ENCODE results near the gene ATP5PB. TPM values are rescaled to one million over a fixed set of nuclear protein-coding genes. Genes with fewer than 3 reads are reported as not detected.

Gene ATP5PB
- total RNA-seq, 1 donor = 203 TPM

- Histone ChIP-seq H2AFZ (ENCODE audit: low read length) (no peak overlapping the region), H3K79me2 (ENCODE audit: insufficient read depth, low read length) (no peaks in the 10 kb centered on the region), H3K36me3 (ENCODE audit: insufficient read depth, low read length) (no peaks in the 10 kb centered on the region), H3K4me1 (ENCODE audit: insufficient read depth, low read length) (peaks cover 6% of the 10 kb centered on the region), H4K20me1 (ENCODE audit: insufficient read depth, low read length) (no peaks in the 10 kb centered on the region), H3K27me3 (ENCODE audit: insufficient read depth, low read length) (peaks cover 4% of the 10 kb centered on the region), H3K4me2 (ENCODE audit: insufficient read depth, low read length) (no peak overlapping the region), H3K27ac (ENCODE audit: low read depth, low read length) (no peak overlapping the region), H3K4me3 (ENCODE audit: insufficient read depth, low read length) (no peak overlapping the region), H3K9me3 (ENCODE audit: low read depth, low read length) (no peaks in the 10 kb centered on the region)
- TF ChIP-seq CTCF (IDR thresholded peaks at IDR 0.05; ENCODE audit: extremely low read depth, low read depth, low read length) = no peak
- no peak for DNase-seq (ENCODE audit: insufficient read length, low spot score, missing footprints)
Observed at GRCh38 chr1:111487133-111487532, 37.9 kb downstream of the ATP5PB start.

GRCh38 chr1:111488669-111489068 is 39.4 kb downstream of the ATP5PB start:
- Histone ChIP-seq H3K27me3 (ENCODE audit: insufficient read depth, low read length) (peaks cover 6% of the 10 kb centered on the region), H3K27ac (ENCODE audit: low read depth, low read length) (no peak overlapping the region), H4K20me1 (ENCODE audit: insufficient read depth, low read length) (no peaks in the 10 kb centered on the region), H3K9me3 (ENCODE audit: low read depth, low read length) (no peaks in the 10 kb centered on the region), H3K4me1 (ENCODE audit: insufficient read depth, low read length) (no peaks in the 10 kb centered on the region), H3K4me2 (ENCODE audit: insufficient read depth, low read length) (no peak overlapping the region), H3K36me3 (ENCODE audit: insufficient read depth, low read length) (no peaks in the 10 kb centered on the region), H3K4me3 (ENCODE audit: insufficient read depth, low read length) (no peak overlapping the region), H3K79me2 (ENCODE audit: insufficient read depth, low read length) (no peaks in the 10 kb centered on the region), H2AFZ (ENCODE audit: low read length) (no peak overlapping the region)
- DNase-seq (ENCODE audit: insufficient read length, low spot score, missing footprints) = no peak
- no peak for TF ChIP-seq CTCF (IDR thresholded peaks at IDR 0.05; ENCODE audit: extremely low read depth, low read depth, low read length)

- H3K9me3 ChIP-seq (ENCODE audit: low read depth, low read length) = no peaks in the 10 kb centered on the region
- no peaks in the 10 kb centered on the region for H3K4me1 ChIP-seq (ENCODE audit: insufficient read depth, low read length)
- H3K4me3 ChIP-seq (ENCODE audit: insufficient read depth, low read length) = no peak overlapping the region
- H3K36me3 ChIP-seq (ENCODE audit: insufficient read depth, low read length) = no peaks in the 10 kb centered on the region
- peaks cover 10% of the 10 kb centered on the region for H3K27me3 ChIP-seq (ENCODE audit: insufficient read depth, low read length)
- H3K27ac ChIP-seq (ENCODE audit: low read depth, low read length) = no peak overlapping the region
- H3K4me2 ChIP-seq (ENCODE audit: insufficient read depth, low read length) = no peak overlapping the region
- no peaks in the 10 kb centered on the region for H4K20me1 ChIP-seq (ENCODE audit: insufficient read depth, low read length)
- H2AFZ ChIP-seq (ENCODE audit: low read length) = no peak overlapping the region
- no peak for DNase-seq (ENCODE audit: insufficient read length, low spot score, missing footprints)
- TF ChIP-seq CTCF (IDR thresholded peaks at IDR 0.05; ENCODE audit: extremely low read depth, low read depth, low read length) = no peak
- no peaks in the 10 kb centered on the region for H3K79me2 ChIP-seq (ENCODE audit: insufficient read depth, low read length)
Observed at GRCh38 chr1:111489604-111490003, 40.3 kb downstream of the ATP5PB start.

- H3K36me3 ChIP-seq (ENCODE audit: insufficient read depth, low read length) = no peaks in the 10 kb centered on the region
- H2AFZ ChIP-seq (ENCODE audit: low read length) = no peak overlapping the region
- no peaks in the 10 kb centered on the region for H3K79me2 ChIP-seq (ENCODE audit: insufficient read depth, low read length)
- no peak for DNase-seq (ENCODE audit: insufficient read length, low spot score, missing footprints)
- H3K27ac ChIP-seq (ENCODE audit: low read depth, low read length) = no peak overlapping the region
- no peak for TF ChIP-seq CTCF (IDR thresholded peaks at IDR 0.05; ENCODE audit: extremely low read depth, low read depth, low read length)
- H3K9me3 ChIP-seq (ENCODE audit: low read depth, low read length) = no peaks in the 10 kb centered on the region
- H3K4me3 ChIP-seq (ENCODE audit: insufficient read depth, low read length) = no peak overlapping the region
- no peak overlapping the region for H3K4me2 ChIP-seq (ENCODE audit: insufficient read depth, low read length)
- no peaks in the 10 kb centered on the region for H3K4me1 ChIP-seq (ENCODE audit: insufficient read depth, low read length)
- no peaks in the 10 kb centered on the region for H4K20me1 ChIP-seq (ENCODE audit: insufficient read depth, low read length)
- H3K27me3 ChIP-seq (ENCODE audit: insufficient read depth, low read length) = peaks cover 10% of the 10 kb centered on the region
Observed at GRCh38 chr1:111490220-111490619, 41.0 kb downstream of the ATP5PB start.
